Endothelial cell of umbilical vein (primary cell): Measurements from ENCODE around the gene SLC22A23. TPM values are rescaled to one million over a fixed set of nuclear protein-coding genes. Genes with fewer than 3 reads are reported as not detected.

Source experiments
- BruUV-seq: library from RNA; stranded (reverse); fragments of 400-500 nt; replicated peaks from 2 replicates; lab custom pipeline; 2021; lab: Mats Ljungman, UMichigan
- CTCF ChIA-PET: fragments of 300-600, 350-600 bp; sonication (Branson Sonifier 250); formaldehyde crosslinking; loops from one replicate; lab custom pipeline; 2021; ENCODE audit warnings: antibody characterized with exemption, inconsistent platforms; lab: Charles Lee
- POLR2A ChIA-PET: fragments of 300-600, 350-600 bp; sonication (Branson Sonifier 250); formaldehyde crosslinking; loops from one replicate; lab custom pipeline; 2021; ENCODE audit warnings: antibody characterized with exemption, inconsistent platforms; lab: Charles Lee
- DNase-seq: peaks from one replicate; pipeline ENCODE4 v3.0.0-alpha.2; 2011; ENCODE audit warnings: low read depth, low spot score
- FAIRE-seq: peaks from 2 replicates; lab custom pipeline; 2011; peaks lifted over from hg19 to GRCh38; lab: Jason Lieb, UNC
- H2AFZ ChIP-seq: 2 replicates; pipeline ENCODE4 v1.6.0; 2012; ENCODE audit warnings: low read depth, low read length, control low read depth, inconsistent platforms
- H3K27ac ChIP-seq: 2 replicates; pipeline ENCODE4 v1.5.1; 2011; ENCODE audit warnings: low read depth, mild to moderate bottlenecking, control low read depth, low read length, moderate library complexity; ENCODE audit not compliant: insufficient read depth
- H3K27me3 ChIP-seq, 2 experiments: 2 replicates each; pipeline versions ENCODE4 v1.6.0 to v1.6.1; 2011; ENCODE audit warnings: low read length in 2 of 2, mixed read lengths in 1 of 2; ENCODE audit not compliant: control insufficient read depth in 2 of 2, insufficient read depth in 2 of 2
- H3K36me3 ChIP-seq, 2 experiments: 2 replicates in 1 of 2; 3 replicates in 1 of 2; pipeline ENCODE4 v1.5.1; 2011; ENCODE audit warnings: low read length in 2 of 2, mild to moderate bottlenecking in 1 of 2, moderate library complexity in 1 of 2; ENCODE audit not compliant: control insufficient read depth in 2 of 2, insufficient read depth in 2 of 2; ENCODE audit errors: extremely low read depth in 1 of 2
- H3K4me1 ChIP-seq: 3 replicates; pipeline ENCODE4 v1.5.1; 2011; ENCODE audit warnings: mild to moderate bottlenecking, low read length; ENCODE audit not compliant: control insufficient read depth, insufficient read depth; ENCODE audit errors: extremely low read depth
- H3K4me2 ChIP-seq: 2 replicates; pipeline ENCODE4 v1.6.1; 2011; ENCODE audit warnings: low read length, control low read depth, mixed read lengths; ENCODE audit not compliant: insufficient read depth
- H3K4me3 ChIP-seq, 3 experiments: fragments of 200-600 bp in 1 of 3; sonication (generic), shearing (Covaris generic) in 1 of 3; replicated peaks in 1 of 3; 2 replicates each; pipeline ENCODE4 v1.5.1; 2011 to 2016; ENCODE audit warnings: control low read depth in 3 of 3, low read length in 3 of 3, mild to moderate bottlenecking in 2 of 3, inconsistent platforms in 1 of 3, low read depth in 1 of 3, moderate library complexity in 1 of 3; ENCODE audit not compliant: insufficient read depth in 1 of 3
- H3K79me2 ChIP-seq: 2 replicates; pipeline ENCODE4 v1.6.0; 2012; ENCODE audit warnings: low read length, inconsistent platforms; ENCODE audit not compliant: control insufficient read depth, insufficient read depth
- H3K9ac ChIP-seq: replicated peaks from 2 replicates; pipeline ENCODE3; 2011; ENCODE audit warnings: low read length, control low read depth; ENCODE audit not compliant: insufficient read depth; ENCODE audit errors: extremely low read depth
- H3K9me1 ChIP-seq: replicated peaks from 3 replicates; pipeline ENCODE4 v1.6.0; 2011; ENCODE audit warnings: mild to moderate bottlenecking, low read length; ENCODE audit not compliant: control insufficient read depth, insufficient read depth; ENCODE audit errors: extremely low read depth
- H3K9me3 ChIP-seq: replicated peaks from 2 replicates; pipeline ENCODE4 v1.5.1; 2012; ENCODE audit warnings: low read length, inconsistent platforms; ENCODE audit not compliant: control insufficient read depth, insufficient read depth
- H4K20me1 ChIP-seq: replicated peaks from 2 replicates; pipeline ENCODE3; 2011; ENCODE audit warnings: mild to moderate bottlenecking, low read length; ENCODE audit not compliant: control insufficient read depth, insufficient read depth; ENCODE audit errors: extremely low read depth
- EZH2 ChIP-seq: IDR thresholded peaks from 2 replicates; pipeline ENCODE4 v1.6.1; 2012; ENCODE audit warnings: borderline replicate concordance, low read depth, mild to moderate bottlenecking, moderate library complexity, low read length, inconsistent platforms; ENCODE audit not compliant: severe bottlenecking
- FOS ChIP-seq: IDR thresholded peaks from 2 replicates; pipeline ENCODE4 v1.6.1; 2011; ENCODE audit warnings: mild to moderate bottlenecking, low read length, moderate library complexity, borderline replicate concordance; ENCODE audit not compliant: insufficient read depth
- GATA2 ChIP-seq: IDR thresholded peaks from 2 replicates; pipeline ENCODE4 v1.7.0; 2011; ENCODE audit warnings: low read depth, mild to moderate bottlenecking, moderate library complexity, mixed read lengths, low read length; ENCODE audit not compliant: insufficient read length, insufficient read depth
- JUN ChIP-seq: IDR thresholded peaks from 2 replicates; pipeline ENCODE4 v1.6.1; 2011; ENCODE audit warnings: borderline replicate concordance, low read depth; ENCODE audit not compliant: insufficient read length, insufficient read depth
- MYC ChIP-seq: IDR thresholded peaks from one replicate; pipeline ENCODE4 v1.6.1; 2011; ENCODE audit warnings: mild to moderate bottlenecking, low read depth, low read length
- POLR2A ChIP-seq: IDR thresholded peaks from 2 replicates; pipeline ENCODE4 v1.6.1; 2012; ENCODE audit warnings: low read depth, mild to moderate bottlenecking, control low read depth, low read length
- POLR2AphosphoS5 ChIP-seq: IDR thresholded peaks from 2 replicates; pipeline ENCODE4 v1.6.1; 2012; ENCODE audit warnings: low read depth, mild to moderate bottlenecking, control low read depth, low read length, moderate library complexity; ENCODE audit not compliant: insufficient read depth
- dilution Hi-C: fragments of 300-500 bp; cut with MboI; formaldehyde crosslinking; loops from one replicate; pipeline ENCODE4 v1.15.0; 2019; ENCODE audit warnings: low sequenced_read_pairs; ENCODE audit not compliant: extremely low pct_ligation_motif_present
- intact Hi-C: fragments of 100-400 bp; cut with micrococcal nuclease; formaldehyde crosslinking; loops from one replicate; pipeline ENCODE4 v1.10.0; 2022
- polyA plus RNA-seq, 4 experiments: library from polyadenylated mRNA; depleted of rRNA in 3 of 4; stranded (reverse) in 3 of 4; unstranded in 1 of 4; fragments of >200 nt; gene quantifications; 2 replicates each; pipeline versions ENCODE4 v1.2.1 to v1.2.3, GENCODE V29; 2011 to 2012; ENCODE audit warnings: missing spikeins in 1 of 4
- total RNA-seq: library from RNA; stranded (reverse); gene quantifications from 2 replicates; pipeline ENCODE4 v1.2.3, GENCODE V29; 2021
- TF ChIP-seq, protein P1 (sequence below): IDR thresholded peaks from 2 replicates; pipeline ENCODE4 v1.6.1; 2011; ENCODE audit not compliant: insufficient read depth, insufficient read length
- TF ChIP-seq, protein P2 (sequence below), 2 donors: IDR thresholded peaks; 1 replicate in 1 of 2; 2 replicates in 1 of 2; pipeline ENCODE4 v1.5.1; 2011; ENCODE audit warnings: low read length in 2 of 2, mild to moderate bottlenecking in 2 of 2, moderate library complexity in 2 of 2, control low read depth in 1 of 2, inconsistent platforms in 1 of 2, low read depth in 1 of 2; ENCODE audit not compliant: insufficient read depth in 1 of 2; ENCODE audit errors: extremely low read depth in 1 of 2

SLC22A23 gene
- total and polyA plus RNA-seq, 2 donors (not counting 3 experiments of a cell fraction or from before 2014, with no cell fraction given) = 4.2 to 14.3 TPM

DNA sequence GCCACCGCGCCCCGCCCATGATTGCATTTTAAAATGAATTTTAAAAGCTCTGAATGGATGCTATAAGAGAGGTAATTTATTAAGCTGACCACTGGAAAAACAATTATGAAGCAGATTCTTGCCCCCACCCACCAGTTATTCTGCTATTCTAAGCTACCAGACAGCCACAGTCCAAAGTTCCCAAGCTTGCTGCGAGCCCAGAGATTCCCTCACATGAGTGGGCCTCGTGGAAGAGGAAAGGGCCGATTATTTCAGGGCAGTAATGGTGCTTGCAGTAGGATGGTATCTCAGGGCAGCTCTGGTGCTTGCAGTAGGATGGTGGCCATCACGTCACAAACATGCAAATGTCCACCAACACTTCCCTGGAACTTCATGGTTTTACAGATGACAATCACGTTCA is 56.7 kb downstream of the SLC22A23 start:
- ChIA-PET CTCF (interaction anchor here (1.0 kb wide), 1 partner anchor 11 kb away, joined by 6 read pairs; no protein-coding TSS in a partner anchor), POLR2A (no interaction called here)
- Histone ChIP-seq H3K9ac (no peak overlapping the region), H3K9me1 (no peaks in the 10 kb centered on the region), H2AFZ (no peak overlapping the region), H3K79me2 (no peaks in the 10 kb centered on the region), H3K27me3 (no peaks in the 10 kb centered on the region), H3K4me3 (no peak overlapping the region), H3K9me3 (no peaks in the 10 kb centered on the region), H3K4me2 (no peak overlapping the region), H3K27ac (no peak overlapping the region), H4K20me1 (no peaks in the 10 kb centered on the region), H3K4me1 (no peaks in the 10 kb centered on the region), H3K36me3 (no peaks in the 10 kb centered on the region)
- intact Hi-C loops = no loop called here
- DNase-seq (no peak), FAIRE-seq (no peak)
- BruUV-seq = no TSS peak
- TF ChIP-seq EZH2 (no peak), FOS (no peak), JUN (no peak)
- dilution Hi-C loops = no loop called here

GRCh38 chr6:3398755-3399696 is 57.8 kb downstream of the SLC22A23 start:
- no peaks in the 10 kb centered on the region for H3K4me1 ChIP-seq
- H3K9me3 ChIP-seq = no peaks in the 10 kb centered on the region
- FAIRE-seq (no peak), DNase-seq (peak; percentile 58)
- H2AFZ ChIP-seq = no peak overlapping the region
- H3K27ac ChIP-seq = no peak overlapping the region
- H3K79me2 ChIP-seq = no peaks in the 10 kb centered on the region
- BruUV-seq = no TSS peak
- no peak overlapping the region for H3K9ac ChIP-seq
- no peak overlapping the region for H3K4me3 ChIP-seq
- ChIA-PET CTCF (no interaction called here), POLR2A (no interaction called here)
- no peaks in the 10 kb centered on the region for H3K9me1 ChIP-seq
- no peak for TF ChIP-seq POLR2A
- TF ChIP-seq GATA2 = no peak
- no peak for TF ChIP-seq JUN
- no peak for TF ChIP-seq POLR2AphosphoS5
- no peak for TF ChIP-seq EZH2
- TF ChIP-seq MYC = no peak
- TF ChIP-seq FOS = no peak
- TF ChIP-seq, protein P1, sequence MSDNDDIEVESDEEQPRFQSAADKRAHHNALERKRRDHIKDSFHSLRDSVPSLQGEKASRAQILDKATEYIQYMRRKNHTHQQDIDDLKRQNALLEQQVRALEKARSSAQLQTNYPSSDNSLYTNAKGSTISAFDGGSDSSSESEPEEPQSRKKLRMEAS = no peak
- TF ChIP-seq, protein P2, sequence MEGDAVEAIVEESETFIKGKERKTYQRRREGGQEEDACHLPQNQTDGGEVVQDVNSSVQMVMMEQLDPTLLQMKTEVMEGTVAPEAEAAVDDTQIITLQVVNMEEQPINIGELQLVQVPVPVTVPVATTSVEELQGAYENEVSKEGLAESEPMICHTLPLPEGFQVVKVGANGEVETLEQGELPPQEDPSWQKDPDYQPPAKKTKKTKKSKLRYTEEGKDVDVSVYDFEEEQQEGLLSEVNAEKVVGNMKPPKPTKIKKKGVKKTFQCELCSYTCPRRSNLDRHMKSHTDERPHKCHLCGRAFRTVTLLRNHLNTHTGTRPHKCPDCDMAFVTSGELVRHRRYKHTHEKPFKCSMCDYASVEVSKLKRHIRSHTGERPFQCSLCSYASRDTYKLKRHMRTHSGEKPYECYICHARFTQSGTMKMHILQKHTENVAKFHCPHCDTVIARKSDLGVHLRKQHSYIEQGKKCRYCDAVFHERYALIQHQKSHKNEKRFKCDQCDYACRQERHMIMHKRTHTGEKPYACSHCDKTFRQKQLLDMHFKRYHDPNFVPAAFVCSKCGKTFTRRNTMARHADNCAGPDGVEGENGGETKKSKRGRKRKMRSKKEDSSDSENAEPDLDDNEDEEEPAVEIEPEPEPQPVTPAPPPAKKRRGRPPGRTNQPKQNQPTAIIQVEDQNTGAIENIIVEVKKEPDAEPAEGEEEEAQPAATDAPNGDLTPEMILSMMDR (IDR thresholded peaks at IDR 0.05; ENCODE audit: extremely low read depth in 1 of 2, insufficient read depth in 1 of 2, low read depth in 1 of 2, low read length in 2 of 2) = no peak
- intact Hi-C loops (no loop called here), dilution Hi-C loops (no loop called here)
- H3K4me2 ChIP-seq = no peak overlapping the region
- no peaks in the 10 kb centered on the region for H3K27me3 ChIP-seq
- H3K36me3 ChIP-seq = no peaks in the 10 kb centered on the region
- H4K20me1 ChIP-seq = no peaks in the 10 kb centered on the region
